ENCODE results near the gene PBX3.
A peak's percentile ranks its signal among the peaks of the same experiment; 100 is the strongest.

The PBX3 gene

GRCh38 chr9:125747765-125748445 is 732 bp downstream of the PBX3 start:
- peak overlapping the region; percentile 72 for H3K4me3 ChIP-seq (ENCODE audit: low read length)
- no peak for DNase-seq (ENCODE audit: low read depth, low spot score)

GRCh38 chr9:125748446-125749099 is 1.4 kb downstream of the PBX3 start:
- DNase-seq (ENCODE audit: low read depth, low spot score) = no peak
- no peak overlapping the region for H3K4me3 ChIP-seq (ENCODE audit: low read length)

GRCh38 chr9:125749287-125749935 is 2.2 kb downstream of the PBX3 start:
- DNase-seq (ENCODE audit: low read depth, low spot score) = no peak

GRCh38 chr9:125749951-125750626 is 2.9 kb downstream of the PBX3 start:
- no peak for DNase-seq (ENCODE audit: low read depth, low spot score)
- no peak overlapping the region for H3K4me3 ChIP-seq (ENCODE audit: low read length)

More at GRCh38 chr9:125749287-125749935, 2.2 kb downstream of the PBX3 start:
- H3K4me3 ChIP-seq (ENCODE audit: low read length) = no peak overlapping the region

GRCh38 chr9:125750627-125751011 is 3.4 kb downstream of the PBX3 start:
- no peak for DNase-seq (ENCODE audit: low read depth, low spot score)

GRCh38 chr9:125752070-125752628 is 5.0 kb downstream of the PBX3 start:
- no peak for DNase-seq (ENCODE audit: low read depth, low spot score)
- no peak overlapping the region for H3K4me3 ChIP-seq (ENCODE audit: low read length)

More at GRCh38 chr9:125750627-125751011, 3.4 kb downstream of the PBX3 start:
- H3K4me3 ChIP-seq (ENCODE audit: low read length) = no peak overlapping the region

- no peak for DNase-seq (ENCODE audit: low read depth, low spot score)
Measured at GRCh38 chr9:125754096-125754495, 6.9 kb downstream of the PBX3 start.

GRCh38 chr9:125755340-125755739 is 8.2 kb downstream of the PBX3 start:
- no peak overlapping the region for H3K4me3 ChIP-seq (ENCODE audit: low read length)
- no peak for DNase-seq (ENCODE audit: low read depth, low spot score)

More at GRCh38 chr9:125754096-125754495, 6.9 kb downstream of the PBX3 start:
- no peak overlapping the region for H3K4me3 ChIP-seq (ENCODE audit: low read length)

GRCh38 chr9:125756518-125756917 is 9.3 kb downstream of the PBX3 start:
- no peak overlapping the region for H3K4me3 ChIP-seq (ENCODE audit: low read length)
- DNase-seq (ENCODE audit: low read depth, low spot score) = no peak

- no peak for DNase-seq (ENCODE audit: low read depth, low spot score)
- H3K4me3 ChIP-seq (ENCODE audit: low read length) = no peak overlapping the region
Measured at GRCh38 chr9:125757834-125758233, 10.7 kb downstream of the PBX3 start.

GRCh38 chr9:125758986-125759763 is 12.0 kb downstream of the PBX3 start:
- no peak overlapping the region for H3K4me3 ChIP-seq (ENCODE audit: low read length)
- DNase-seq (ENCODE audit: low read depth, low spot score) = no peak

- DNase-seq (ENCODE audit: low read depth, low spot score) = no peak
- H3K4me3 ChIP-seq (ENCODE audit: low read length) = no peak overlapping the region
Measured at GRCh38 chr9:125759764-125760129, 12.6 kb downstream of the PBX3 start.

- no peak overlapping the region for H3K4me3 ChIP-seq (ENCODE audit: low read length)
- DNase-seq (ENCODE audit: low read depth, low spot score) = no peak
Measured at GRCh38 chr9:125760537-125760936, 13.4 kb downstream of the PBX3 start.

- DNase-seq (ENCODE audit: low read depth, low spot score) = no peak
- H3K4me3 ChIP-seq (ENCODE audit: low read length) = no peak overlapping the region
Measured at GRCh38 chr9:125761676-125762450, 14.7 kb downstream of the PBX3 start.

GRCh38 chr9:125763394-125763801 is 16.2 kb downstream of the PBX3 start:
- DNase-seq (ENCODE audit: low read depth, low spot score) = no peak
- H3K4me3 ChIP-seq (ENCODE audit: low read length) = no peak overlapping the region

GRCh38 chr9:125764198-125764597 is 17.0 kb downstream of the PBX3 start:
- H3K4me3 ChIP-seq (ENCODE audit: low read length) = no peak overlapping the region
- DNase-seq (ENCODE audit: low read depth, low spot score) = no peak

- no peak overlapping the region for H3K4me3 ChIP-seq (ENCODE audit: low read length)
- no peak for DNase-seq (ENCODE audit: low read depth, low spot score)
Measured at GRCh38 chr9:125766468-125767221, 19.5 kb downstream of the PBX3 start.

Measured in Jurkat, Clone E6-1 (cell line).